ENCODE data around the gene FILIP1.
"Not testable (repeated sequence)": the region's sequence is repeated elsewhere in the genome, so short reads cannot be mapped to it uniquely, and the experiment has no call there.

FILIP1 gene

GRCh38 chr6:75421316-75422023 is 72.1 kb downstream of the FILIP1 start:
- peaks cover 12% of the 10 kb centered on the region for H3K4me1 Mint-ChIP-seq
- H3K27me3 Mint-ChIP-seq, result peaks cover 5% of the 10 kb centered on the region
- H3K36me3 Mint-ChIP-seq, result no peaks in the 10 kb centered on the region
- H3K4me3 Mint-ChIP-seq, result no peak overlapping the region
- H3K27ac Mint-ChIP-seq, result no peak overlapping the region
- no peaks in the 10 kb centered on the region for H3K9me3 Mint-ChIP-seq

- Mint-ChIP-seq H3K9me3 (no peaks in the 10 kb centered on the region), H3K27me3 (peaks cover 5% of the 10 kb centered on the region), H3K36me3 (no peaks in the 10 kb centered on the region), H3K4me3 (no peak overlapping the region), H3K4me1 (peaks cover 4% of the 10 kb centered on the region), H3K27ac (no peak overlapping the region)
Measured at GRCh38 chr6:75419980-75420379, 73.6 kb downstream of the FILIP1 start.

GRCh38 chr6:75419416-75419815 is 74.2 kb downstream of the FILIP1 start:
- Mint-ChIP-seq H3K27ac (no peak overlapping the region), H3K4me3 (no peak overlapping the region), H3K4me1 (no peaks in the 10 kb centered on the region), H3K9me3 (no peaks in the 10 kb centered on the region), H3K27me3 (peaks cover 5% of the 10 kb centered on the region), H3K36me3 (no peaks in the 10 kb centered on the region)

- Mint-ChIP-seq H3K27me3 (peaks cover 8% of the 10 kb centered on the region), H3K27ac (no peak overlapping the region), H3K36me3 (no peaks in the 10 kb centered on the region), H3K4me1 (no peaks in the 10 kb centered on the region), H3K9me3 (no peaks in the 10 kb centered on the region), H3K4me3 (no peak overlapping the region)
Measured at GRCh38 chr6:75418233-75418632, 75.4 kb downstream of the FILIP1 start.

GRCh38 chr6:75416443-75416842 is 77.2 kb downstream of the FILIP1 start:
- Mint-ChIP-seq H3K27me3 (peaks cover 10% of the 10 kb centered on the region), H3K9me3 (no peaks in the 10 kb centered on the region), H3K27ac (no peak overlapping the region), H3K4me1 (no peaks in the 10 kb centered on the region), H3K4me3 (no peak overlapping the region), H3K36me3 (no peaks in the 10 kb centered on the region)

GRCh38 chr6:75415804-75416203 is 77.8 kb downstream of the FILIP1 start:
- Mint-ChIP-seq H3K36me3 (no peaks in the 10 kb centered on the region), H3K4me3 (no peak overlapping the region), H3K27ac (no peak overlapping the region), H3K4me1 (no peaks in the 10 kb centered on the region), H3K9me3 (no peaks in the 10 kb centered on the region), H3K27me3 (peaks cover 10% of the 10 kb centered on the region)

- Mint-ChIP-seq H3K9me3 (no peaks in the 10 kb centered on the region), H3K27ac (no peak overlapping the region), H3K4me3 (no peak overlapping the region), H3K4me1 (no peaks in the 10 kb centered on the region), H3K36me3 (no peaks in the 10 kb centered on the region), H3K27me3 (peaks cover 10% of the 10 kb centered on the region)
Measured at GRCh38 chr6:75414445-75415021, 79.1 kb downstream of the FILIP1 start.

- no peak overlapping the region for H3K4me3 Mint-ChIP-seq
- no peaks in the 10 kb centered on the region for H3K9me3 Mint-ChIP-seq
- H3K36me3 Mint-ChIP-seq, result no peaks in the 10 kb centered on the region
Measured at GRCh38 chr6:75412969-75413662, 80.5 kb downstream of the FILIP1 start.

GRCh38 chr6:75410564-75410963 is 83.0 kb downstream of the FILIP1 start:
- not testable (repeated sequence) for H3K27ac Mint-ChIP-seq, H3K27me3 Mint-ChIP-seq, H3K9me3 Mint-ChIP-seq, H3K4me1 Mint-ChIP-seq, H3K36me3 Mint-ChIP-seq, H3K4me3 Mint-ChIP-seq

More at GRCh38 chr6:75412969-75413662, 80.5 kb downstream of the FILIP1 start:
- H3K27me3 Mint-ChIP-seq, result peaks cover 7% of the 10 kb centered on the region
- no peak overlapping the region for H3K27ac Mint-ChIP-seq
- no peaks in the 10 kb centered on the region for H3K4me1 Mint-ChIP-seq

- Mint-ChIP-seq H3K36me3 (no peaks in the 10 kb centered on the region), H3K27ac (no peak overlapping the region), H3K4me3 (no peak overlapping the region), H3K4me1 (no peaks in the 10 kb centered on the region), H3K27me3 (peaks cover 5% of the 10 kb centered on the region), H3K9me3 (no peaks in the 10 kb centered on the region)
Measured at GRCh38 chr6:75409928-75410327, 83.7 kb downstream of the FILIP1 start.

GRCh38 chr6:75409286-75409685 is 84.3 kb downstream of the FILIP1 start:
- H3K4me1 Mint-ChIP-seq, result no peaks in the 10 kb centered on the region
- peaks cover 5% of the 10 kb centered on the region for H3K27me3 Mint-ChIP-seq
- no peaks in the 10 kb centered on the region for H3K9me3 Mint-ChIP-seq
- no peaks in the 10 kb centered on the region for H3K36me3 Mint-ChIP-seq
- no peak overlapping the region for H3K4me3 Mint-ChIP-seq
- H3K27ac Mint-ChIP-seq, result no peak overlapping the region

GRCh38 chr6:75403563-75404080 is 90.0 kb downstream of the FILIP1 start:
- Mint-ChIP-seq H3K36me3 (no peaks in the 10 kb centered on the region), H3K27me3 (peaks cover 3% of the 10 kb centered on the region), H3K4me1 (no peaks in the 10 kb centered on the region), H3K4me3 (no peak overlapping the region), H3K27ac (no peak overlapping the region), H3K9me3 (no peaks in the 10 kb centered on the region)

GRCh38 chr6:75402296-75402695 is 91.3 kb downstream of the FILIP1 start:
- no peak overlapping the region for H3K4me3 Mint-ChIP-seq
- no peaks in the 10 kb centered on the region for H3K4me1 Mint-ChIP-seq
- no peak overlapping the region for H3K27ac Mint-ChIP-seq
- no peaks in the 10 kb centered on the region for H3K9me3 Mint-ChIP-seq
- H3K27me3 Mint-ChIP-seq, result peaks cover 3% of the 10 kb centered on the region
- H3K36me3 Mint-ChIP-seq, result no peaks in the 10 kb centered on the region

GRCh38 chr6:75397656-75398465 is 95.7 kb downstream of the FILIP1 start:
- Mint-ChIP-seq H3K4me1 (no peaks in the 10 kb centered on the region), H3K27me3 (peaks cover 5% of the 10 kb centered on the region), H3K36me3 (no peaks in the 10 kb centered on the region), H3K4me3 (no peak overlapping the region), H3K9me3 (no peaks in the 10 kb centered on the region), H3K27ac (no peak overlapping the region)

GRCh38 chr6:75397171-75397570 is 96.4 kb downstream of the FILIP1 start:
- peaks cover 3% of the 10 kb centered on the region for H3K27me3 Mint-ChIP-seq
- no peaks in the 10 kb centered on the region for H3K36me3 Mint-ChIP-seq
- H3K4me3 Mint-ChIP-seq, result no peak overlapping the region
- H3K9me3 Mint-ChIP-seq, result no peaks in the 10 kb centered on the region
- H3K27ac Mint-ChIP-seq, result no peak overlapping the region
- no peaks in the 10 kb centered on the region for H3K4me1 Mint-ChIP-seq

All from activated naive CD4-positive, alpha-beta T cell treated with anti-CD3 and anti-CD28 coated beads, Interleukin-2, amount 50 U/mL, for 24 hours (primary cell).